Stimulated activated CD4-positive, alpha-beta T cell treated with anti-CD3 and anti-CD28 coated beads, Interleukin-12 subunit alpha, Interleukin-12 subunit beta, amount 100 ng/mL, for 4 hours (primary cell): ENCODE measurements around the gene DYNC2I2.
"Not testable (repeated sequence)": the region's sequence is repeated elsewhere in the genome, so short reads cannot be mapped to it uniquely, and the experiment has no call there.

Experiments
- DNase-seq: peaks from one replicate; pipeline ENCODE4 v3.0.0-alpha.2; 2020

Gene DYNC2I2

DNA sequence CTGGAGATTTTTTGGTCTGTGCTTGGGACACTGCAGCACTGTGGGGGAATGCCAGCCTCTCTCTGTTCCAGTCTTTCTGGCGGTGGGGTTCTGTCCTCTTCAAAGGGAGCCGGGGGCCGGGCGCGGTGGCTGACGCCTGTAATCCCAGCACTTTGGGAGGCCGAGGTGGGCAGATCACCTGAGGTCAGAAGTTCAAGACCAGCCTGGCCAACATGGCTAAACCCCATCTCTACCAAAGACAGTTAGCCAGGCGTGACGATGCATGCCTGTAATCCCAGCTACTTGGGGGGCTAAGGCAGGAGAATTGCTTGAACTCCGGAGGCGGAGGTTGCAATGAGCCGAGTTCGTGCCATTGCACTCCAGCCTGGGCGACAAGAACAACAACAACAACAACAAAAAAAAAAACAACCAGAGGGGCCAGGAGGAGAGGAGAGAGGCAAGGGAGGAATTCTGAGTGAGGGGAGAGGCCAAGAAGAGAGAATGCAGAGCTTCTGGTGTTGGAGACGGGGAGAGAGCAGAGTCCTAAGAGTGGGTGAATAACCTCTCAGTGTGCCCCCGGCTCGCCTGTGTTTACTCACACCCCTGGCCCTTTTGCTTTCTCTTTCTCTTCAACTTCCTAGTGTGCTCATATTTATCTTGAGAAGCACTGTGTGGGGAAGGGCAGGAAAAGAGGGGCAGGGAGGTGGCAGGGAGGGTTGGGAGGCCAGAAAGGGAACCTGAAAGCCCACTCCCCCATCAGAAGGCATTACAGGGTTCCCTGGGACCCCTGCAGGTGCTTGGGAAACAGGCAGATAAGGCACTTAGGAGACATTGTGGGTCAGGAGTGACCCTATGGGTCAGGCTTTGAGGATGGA is 29.2 kb upstream of the DYNC2I2 start:
- DNase-seq = peak; percentile 34

DNA sequence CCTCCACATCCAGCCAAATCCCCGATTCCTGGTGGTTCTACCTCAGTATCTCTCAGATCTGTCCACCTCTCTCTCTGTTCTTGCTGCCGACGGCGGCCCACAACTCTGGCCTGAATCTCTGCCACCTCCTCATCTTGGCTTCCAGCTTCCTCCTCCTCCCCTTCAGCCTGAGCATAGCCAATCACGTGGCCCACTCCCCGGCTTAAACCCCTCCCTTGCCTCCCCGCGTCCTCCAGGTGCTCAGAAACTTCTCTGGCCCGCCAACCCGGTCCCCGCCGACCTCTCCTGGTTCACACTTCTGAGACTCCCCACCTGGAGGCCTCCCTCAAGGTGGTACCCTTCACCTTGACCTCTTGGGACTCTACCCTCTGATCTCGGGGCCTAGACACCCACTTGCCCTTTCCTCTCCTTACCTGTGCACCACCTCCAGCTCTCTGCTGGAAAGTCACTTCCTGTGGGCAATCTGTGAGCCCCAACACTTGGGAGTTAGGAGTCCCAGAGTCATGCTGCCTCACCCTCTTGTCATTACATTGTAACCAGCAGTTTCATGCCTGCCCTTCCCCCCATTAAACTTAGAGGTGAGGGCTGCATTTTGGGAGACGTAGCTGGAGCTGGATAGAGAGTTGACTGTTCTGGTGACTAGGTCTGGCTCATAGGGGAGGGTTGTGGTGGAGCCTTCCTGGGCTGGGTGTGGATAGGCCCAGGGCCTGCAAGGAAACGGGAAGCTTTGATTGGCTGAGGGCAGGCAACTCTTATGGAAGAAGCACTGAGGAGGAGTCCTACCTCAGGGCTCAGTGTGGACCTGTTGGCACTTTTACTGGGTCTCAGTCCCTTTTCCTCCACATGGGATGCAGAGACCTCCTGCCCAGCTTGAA is 27.9 kb upstream of the DYNC2I2 start:
- DNase-seq = peak; percentile 66

GRCh38 chr9:128684065-128684324 is 27.3 kb upstream of the DYNC2I2 start:
- no peak for DNase-seq

DNA sequence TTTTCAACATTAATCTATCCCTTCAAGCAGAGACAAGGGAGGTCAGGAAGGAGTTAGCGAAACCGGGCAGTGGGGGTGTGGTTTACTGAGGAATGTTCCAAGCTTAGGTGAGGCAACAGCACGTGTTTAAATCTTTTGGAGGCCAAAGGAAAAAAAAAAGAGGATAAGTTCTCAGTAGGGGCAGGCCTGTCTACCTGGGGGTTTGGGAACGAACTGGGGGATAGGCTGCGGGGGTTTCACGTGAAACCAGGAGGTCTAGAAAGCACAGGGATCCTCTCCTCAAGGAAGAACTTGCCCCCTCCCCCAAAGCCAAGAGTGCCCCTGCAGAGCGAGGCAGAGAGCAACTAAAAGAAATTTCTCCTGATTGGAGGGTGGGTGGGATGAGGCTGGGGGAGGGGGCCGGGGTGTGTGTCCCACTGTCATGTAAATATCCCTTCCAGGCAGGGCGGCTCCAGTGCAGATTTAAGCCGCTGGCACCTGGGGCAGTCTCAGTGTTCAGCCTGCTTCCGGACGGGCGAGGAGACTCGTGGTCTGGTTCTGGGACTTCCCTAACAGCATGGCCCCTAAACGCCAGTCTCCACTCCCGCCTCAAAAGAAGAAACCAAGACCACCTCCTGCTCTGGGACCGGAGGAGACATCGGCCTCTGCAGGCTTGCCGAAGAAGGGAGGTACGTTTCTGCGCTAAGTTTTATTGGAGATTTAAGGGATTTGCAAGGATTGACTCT is 26.9 kb upstream of the DYNC2I2 start:
- peak; percentile 32 for DNase-seq

GRCh38 chr9:128677794-128678193 is 21.1 kb upstream of the DYNC2I2 start:
- no peak for DNase-seq

DNA sequence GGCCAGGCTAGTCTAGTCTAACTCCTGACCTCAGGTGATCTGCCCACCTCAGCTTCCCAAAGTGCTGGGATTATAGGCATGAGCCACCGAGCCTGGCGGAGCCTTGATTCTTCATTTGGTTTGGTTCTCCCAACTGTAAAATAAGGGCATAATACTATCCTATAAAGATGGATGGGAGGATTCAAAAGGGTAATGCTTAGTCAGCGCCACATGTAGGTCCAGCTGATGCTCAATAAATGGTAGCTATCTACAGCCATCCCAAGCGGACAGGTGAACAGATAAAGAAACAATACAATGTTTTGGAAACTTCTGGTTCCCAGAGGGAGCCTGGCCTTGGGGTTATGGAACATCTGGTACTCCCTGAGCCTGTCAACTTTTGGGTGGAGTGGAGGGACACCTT is 18.7 kb upstream of the DYNC2I2 start:
- DNase-seq = no peak

GRCh38 chr9:128669786-128670185 is 13.1 kb upstream of the DYNC2I2 start:
- no peak for DNase-seq

GRCh38 chr9:128666481-128666941 is 9.9 kb upstream of the DYNC2I2 start:
- DNase-seq = not testable (repeated sequence)

GRCh38 chr9:128657796-128658195 is 1.1 kb upstream of the DYNC2I2 start:
- DNase-seq = no peak

GRCh38 chr9:128657344-128657704 is 677 bp upstream of the DYNC2I2 start:
- DNase-seq = no peak

DNA sequence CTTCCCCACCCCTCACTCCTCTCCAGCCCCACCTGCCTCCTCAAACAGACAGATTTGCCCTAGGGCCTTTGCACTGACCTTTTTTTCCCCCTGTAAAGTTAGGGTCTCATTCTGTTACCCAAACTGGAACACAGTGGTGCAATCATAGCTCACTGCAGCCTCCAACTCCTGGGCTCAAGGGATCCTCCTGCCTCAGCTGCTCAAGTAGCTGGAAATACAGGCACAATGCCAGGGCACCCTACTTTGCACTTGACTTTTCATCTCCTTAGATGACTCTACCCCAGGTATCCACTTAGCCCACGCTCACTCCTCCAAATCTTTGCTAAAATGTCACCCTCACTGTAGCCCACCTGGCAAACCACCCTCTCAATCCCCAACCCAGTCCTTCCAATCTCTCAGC is 2.2 kb downstream of the DYNC2I2 start:
- no peak for DNase-seq

DNA sequence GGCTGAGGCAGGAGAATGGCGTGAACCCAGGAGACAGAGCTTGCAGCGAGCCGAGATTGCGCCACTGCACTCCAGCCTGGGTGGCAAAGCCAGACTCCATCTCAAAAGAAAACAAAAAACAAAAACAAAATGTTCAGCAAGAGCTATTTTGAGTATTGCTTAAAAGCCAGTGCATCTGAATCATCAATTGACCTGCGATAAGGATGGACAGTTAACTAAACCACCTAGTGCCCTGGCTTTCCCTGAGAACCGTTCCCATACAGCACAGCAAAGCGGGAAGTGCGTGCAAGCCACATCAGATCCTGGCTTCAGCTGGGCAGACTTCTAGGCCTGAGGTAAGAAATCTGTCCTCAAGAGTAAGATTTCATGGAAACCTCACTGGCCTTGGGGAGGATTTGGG is 2.7 kb downstream of the DYNC2I2 start:
- no peak for DNase-seq

- DNase-seq = no peak
These were observed 4.8 kb downstream of the DYNC2I2 start for GRCh38 chr9:128651798-128652197.

DNA sequence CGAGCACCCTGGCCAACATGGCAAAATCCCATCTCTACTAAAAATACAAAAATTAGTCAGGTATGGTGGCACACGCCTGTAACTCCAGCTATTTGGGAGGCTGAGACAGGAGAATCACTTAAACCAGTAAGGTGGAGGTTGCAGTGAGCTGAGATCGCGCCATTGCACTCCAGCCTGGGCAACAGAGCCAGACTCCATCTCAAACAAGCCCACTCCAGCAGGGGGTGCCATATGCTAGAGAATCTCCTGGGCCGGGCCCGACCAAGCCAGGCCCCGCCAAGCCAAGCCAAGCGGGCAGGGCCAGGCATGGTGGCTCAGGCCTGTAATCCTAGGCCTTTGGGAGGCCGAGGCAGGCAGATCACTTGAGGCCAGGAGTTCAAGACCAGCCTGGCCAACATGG is 8.4 kb downstream of the DYNC2I2 start:
- DNase-seq = peak; percentile 65

DNA sequence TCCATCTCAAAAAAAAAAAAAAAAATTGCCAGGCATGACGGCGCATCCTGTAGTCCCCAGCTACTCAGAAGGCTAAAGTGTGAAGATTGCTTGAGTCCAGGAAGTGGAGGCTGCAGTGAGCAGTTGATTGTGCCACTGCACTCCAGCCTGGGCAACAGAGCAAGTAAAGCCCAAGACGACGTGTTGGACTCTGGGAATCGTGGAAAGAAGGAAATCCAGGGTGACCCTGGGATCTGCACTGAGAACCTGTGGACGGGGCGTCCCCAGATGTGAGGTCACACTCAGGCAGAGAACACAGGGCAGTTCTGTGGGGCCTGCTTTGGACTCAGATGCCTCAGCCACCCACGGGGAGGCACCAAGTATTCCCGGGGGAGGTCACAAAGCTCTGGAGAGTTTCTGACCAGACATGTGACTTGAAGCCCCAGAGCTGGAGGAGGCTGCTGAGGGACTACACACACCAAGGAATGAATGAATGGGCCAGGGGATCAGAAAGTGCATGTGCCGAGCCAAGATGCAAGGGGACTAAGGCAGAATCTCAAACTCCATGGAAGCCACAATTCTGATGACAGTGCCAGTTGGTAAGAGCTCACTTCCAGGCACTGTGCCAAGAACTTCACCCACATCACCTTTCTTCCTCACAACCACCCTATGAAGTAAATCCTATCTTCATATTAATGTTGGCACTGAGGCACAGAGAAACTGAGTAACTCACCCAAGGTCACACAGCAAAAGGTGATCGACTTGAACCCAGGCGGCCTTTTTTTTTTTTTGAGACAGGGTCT is 12.9 kb downstream of the DYNC2I2 start:
- no peak for DNase-seq

GRCh38 chr9:128642675-128643245 is 13.9 kb downstream of the DYNC2I2 start:
- no peak for DNase-seq

DNA sequence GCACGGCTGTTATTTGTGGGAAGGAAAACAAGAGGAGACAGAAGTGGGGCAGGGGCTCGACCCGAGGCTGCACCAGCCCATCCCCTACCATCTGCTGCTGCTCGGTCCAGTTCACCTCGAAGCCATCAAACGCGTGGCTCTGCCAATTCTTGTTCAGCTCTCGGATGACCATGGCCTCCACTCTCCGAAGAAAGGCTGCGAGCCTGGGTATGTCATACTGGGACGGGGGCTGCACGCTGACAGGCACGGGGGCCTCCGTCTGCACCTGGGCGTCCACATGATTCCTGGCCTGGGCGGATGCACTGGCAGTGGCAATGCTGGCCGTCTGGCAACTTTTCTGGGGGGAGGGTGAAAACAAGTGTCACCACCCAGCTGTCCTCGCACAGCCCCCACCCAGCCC is 16.0 kb downstream of the DYNC2I2 start:
- no peak for DNase-seq

- no peak for DNase-seq
These were observed 18.1 kb downstream of the DYNC2I2 start for GRCh38 chr9:128638580-128638979.

DNA sequence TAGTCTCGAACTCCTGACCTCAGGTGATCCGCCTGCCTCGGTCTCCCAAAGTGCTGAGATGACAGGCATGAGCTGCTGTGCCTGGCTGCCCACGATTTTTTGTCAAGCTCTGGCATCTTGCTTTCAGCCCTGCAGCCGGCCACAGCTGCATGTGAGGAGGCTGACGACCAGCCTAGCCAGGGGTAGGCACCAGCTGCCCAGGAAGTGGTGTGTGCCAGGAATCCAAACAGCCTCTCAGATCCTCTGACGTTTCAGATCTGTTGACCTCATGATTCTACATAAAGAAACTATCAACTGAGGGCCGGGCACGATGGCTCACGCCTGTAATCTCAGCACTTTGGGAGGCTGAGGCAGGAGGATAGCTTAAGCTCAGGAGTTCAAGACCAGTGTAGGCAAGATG is 19.0 kb downstream of the DYNC2I2 start:
- no peak for DNase-seq

GRCh38 chr9:128636556-128637530 is 19.8 kb downstream of the DYNC2I2 start:
- DNase-seq = no peak

DNA sequence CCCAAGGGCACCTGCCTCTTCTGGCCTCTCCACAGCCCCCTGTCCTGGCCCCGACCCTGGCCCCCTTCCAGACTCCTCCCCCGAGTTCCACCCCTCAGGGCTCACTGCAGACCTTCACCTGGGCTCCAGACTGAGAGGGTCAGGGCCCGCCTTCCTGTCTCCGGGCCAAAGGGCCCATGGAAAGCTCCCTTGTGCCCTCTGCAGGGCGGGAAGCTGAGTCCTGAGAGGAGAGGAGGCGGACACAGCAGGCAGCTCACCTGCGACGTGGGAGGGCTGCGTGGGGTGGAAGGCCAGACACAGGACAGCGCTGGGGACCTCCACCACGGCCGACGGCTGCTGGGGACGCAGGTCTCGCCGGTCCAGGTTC is 20.6 kb downstream of the DYNC2I2 start:
- no peak for DNase-seq
